Esophagus muscularis mucosa (tissue), 4 donors: ENCODE measurements around the gene SH2D3A. TPM values are rescaled to one million over a fixed set of nuclear protein-coding genes. Genes with fewer than 3 reads are reported as not detected.

Experiments used
- DNase-seq: peaks from one replicate; pipeline ENCODE4 v3.0.0-alpha.2; 2017; ENCODE audit errors: extremely low spot score
- H3K27ac ChIP-seq, 4 donors: fragments of 200-600 bp; sonication (generic); replicated peaks in 1 of 4; 1 replicate in 3 of 4; 2 replicates in 1 of 4; pipeline ENCODE4 v1.5.1; 2016 to 2019; ENCODE audit warnings: mild to moderate bottlenecking in 1 of 4
- H3K27me3 ChIP-seq, 4 donors: fragments of 200-600 bp; sonication (generic); one replicate each; pipeline versions ENCODE4 v1.5.1 to v1.6.0; 2016 to 2019
- H3K36me3 ChIP-seq, 4 donors: fragments of 200-600 bp; sonication (generic); one replicate each; pipeline ENCODE4 v1.5.1; 2016 to 2019
- H3K4me1 ChIP-seq, 4 donors: fragments of 200-600 bp; sonication (generic); one replicate each; pipeline ENCODE4 v1.5.1; 2016 to 2019
- H3K4me3 ChIP-seq, 4 donors: fragments of 200-600 bp; sonication (generic); 1 replicate in 2 of 4; 2 replicates in 2 of 4; pipeline ENCODE4 v1.5.1; 2016 to 2019; ENCODE audit warnings: mild to moderate bottlenecking in 4 of 4, moderate library complexity in 1 of 4
- H3K9me3 ChIP-seq, 4 donors: fragments of 200-600 bp; sonication (generic); 1 replicate in 3 of 4; 2 replicates in 1 of 4; pipeline ENCODE4 v1.5.1; 2016 to 2019
- CTCF ChIP-seq, 3 experiments: fragments of 200-600 bp in 2 of 3; fragments of 450-650 bp in 1 of 3; sonication (generic) in 2 of 3; IDR thresholded peaks; one replicate each; pipeline ENCODE4 v1.5.1; 2017 to 2019; ENCODE audit warnings: antibody characterized with exemption in 3 of 3, mild to moderate bottlenecking in 2 of 3, moderate library complexity in 1 of 3
- EP300 ChIP-seq: sonication (generic); formaldehyde crosslinking; IDR thresholded peaks from one replicate; pipeline ENCODE4 v1.6.1; 2017; ENCODE audit warnings: antibody characterized with exemption
- POLR2A ChIP-seq: fragments of 450-650 bp; IDR thresholded peaks from one replicate; pipeline ENCODE4 v1.6.1; 2017; ENCODE audit warnings: antibody characterized with exemption, moderate library complexity, mild to moderate bottlenecking, low read depth
- POLR2AphosphoS5 ChIP-seq, 2 donors: sonication (generic); formaldehyde crosslinking; IDR thresholded peaks; one replicate each; pipeline ENCODE4 v1.6.1; 2017; ENCODE audit warnings: antibody characterized with exemption in 2 of 2
- WGBS: methylation state at CpG from one replicate; pipeline ENCODE4 v1.1.5; 2018; 5-methylcytosine and 5-hydroxymethylcytosine counted together
- intact Hi-C: fragments of 100-400 bp; cut with DNase I; formaldehyde crosslinking; loops from one replicate; pipeline ENCODE4 v1.15.1; 2023
- total RNA-seq, 4 donors: library from RNA; depleted of rRNA; stranded (reverse); fragments of >200 nt; gene quantifications; one replicate each; pipeline versions ENCODE4 v1.1.0 to v1.2.1, GENCODE V29; 2016

Gene SH2D3A
- total RNA-seq, 4 donors from 2014 or later: 0.33 to 0.34 TPM; not detected in 2

- Histone ChIP-seq H3K4me1 (peaks cover 32 to 63% (median 44%) of the 10 kb centered on the region in 4 donors), H3K4me3 (peak overlapping the region; percentile 74 to 93 (median 84)), H3K9me3 (no peaks in the 10 kb centered on the region), H3K27me3 (no peaks in the 10 kb centered on the region), H3K27ac (peak overlapping the region; percentile 95 to 99 (median 97)), H3K36me3 (peaks cover 9 to 27% (median 22%) of the 10 kb centered on the region in 4 donors)
- intact Hi-C loops: loop anchor here (5.0 to 10.0 kb wide), 3 partner anchors 102 to 220 kb away; no protein-coding TSS in a partner anchor
- DNase-seq: no peak
- TF ChIP-seq POLR2A (no peak), CTCF (IDR thresholded peaks at IDR 0.05) (peak in 1 of 3 experiments; percentile 3)
- WGBS: 6% methylated on average over 3 of the region's 16 CpGs
Observed at GRCh38 chr19:6736917-6737283, 30.3 kb downstream of the SH2D3A start.

DNA sequence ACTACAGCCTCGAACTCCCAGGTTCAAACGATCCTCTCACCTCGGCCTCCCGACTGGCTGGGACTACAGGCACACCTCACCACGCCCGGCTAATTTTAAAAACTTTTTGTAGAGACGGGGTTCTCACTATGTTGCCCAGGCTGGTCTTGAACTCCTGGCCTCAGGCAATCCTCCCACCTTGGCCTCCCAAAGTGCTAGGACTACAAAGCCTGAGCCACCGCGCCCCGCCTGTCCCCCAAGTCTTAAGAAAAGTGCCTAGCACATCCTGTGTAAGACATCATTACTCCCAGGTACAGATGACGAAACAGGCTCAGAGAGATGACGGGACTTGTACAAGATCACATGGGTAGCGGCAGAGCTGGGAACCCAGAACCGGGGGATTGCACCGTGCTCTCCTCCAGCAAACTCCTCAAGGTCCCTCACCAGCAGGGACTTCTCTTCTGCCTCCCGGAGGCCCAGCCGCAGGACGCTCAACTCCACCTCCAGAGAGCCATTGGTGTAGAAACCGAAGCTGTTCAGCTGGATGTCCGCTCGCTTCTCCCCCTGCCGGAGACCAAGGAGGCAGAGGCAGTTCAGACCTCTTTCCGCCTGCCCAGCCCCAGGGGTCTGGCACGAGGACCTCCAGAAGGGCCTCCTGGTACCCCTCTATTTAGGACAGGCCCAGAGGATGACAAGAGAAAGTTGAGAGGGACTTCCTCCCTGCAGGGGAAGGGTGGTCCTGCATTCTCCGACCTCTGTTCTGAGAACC, 30.9 kb downstream of the SH2D3A start:
- Histone ChIP-seq H3K4me1 (peaks cover 29 to 57% (median 39%) of the 10 kb centered on the region in 4 donors), H3K9me3 (no peaks in the 10 kb centered on the region), H3K36me3 (peaks cover 14 to 32% (median 26%) of the 10 kb centered on the region in 4 donors), H3K27ac (peak overlapping the region; percentile 95 to 99 (median 97)), H3K4me3 (peak overlapping the region; percentile 74 to 93 (median 84)), H3K27me3 (no peaks in the 10 kb centered on the region)
- peak; percentile 94 for DNase-seq
- TF ChIP-seq POLR2AphosphoS5 (IDR thresholded peaks at IDR 0.05): peak; percentile 69 to 77
- peak; percentile 32 to 68 (median 61) for TF ChIP-seq CTCF (IDR thresholded peaks at IDR 0.05)
- no peak for TF ChIP-seq POLR2A
- no peak for TF ChIP-seq EP300
- intact Hi-C loops: loop anchor here (5.0 to 10.0 kb wide), 3 partner anchors 102 to 219 kb away; no protein-coding TSS in a partner anchor
- WGBS: 42% methylated on average over 14 of the region's 25 CpGs

- H3K4me1 ChIP-seq: peaks cover 29 to 50% (median 36%) of the 10 kb centered on the region in 4 donors
- no peaks in the 10 kb centered on the region for H3K27me3 ChIP-seq
- H3K27ac ChIP-seq: peak overlapping the region; percentile 95 to 99 (median 97)
- WGBS: 73% methylated on average over 15 of the region's 15 CpGs
- peak overlapping the region in 1 of 4 donors; percentile 93 for H3K4me3 ChIP-seq
- no peak for DNase-seq
- no peak for TF ChIP-seq POLR2AphosphoS5 (IDR thresholded peaks at IDR 0.05)
- no peak for TF ChIP-seq POLR2A
- TF ChIP-seq EP300: no peak
- no peak for TF ChIP-seq CTCF (IDR thresholded peaks at IDR 0.05)
- peaks cover 18 to 41% (median 35%) of the 10 kb centered on the region in 4 donors for H3K36me3 ChIP-seq
- intact Hi-C loops: loop anchor here (5.0 to 10.0 kb wide), 3 partner anchors 101 to 218 kb away; no protein-coding TSS in a partner anchor
- H3K9me3 ChIP-seq: no peaks in the 10 kb centered on the region
Observed at GRCh38 chr19:6735181-6735911, 31.9 kb downstream of the SH2D3A start.

- no peak for TF ChIP-seq CTCF (IDR thresholded peaks at IDR 0.05)
- TF ChIP-seq POLR2AphosphoS5 (IDR thresholded peaks at IDR 0.05): no peak
- no peak for TF ChIP-seq POLR2A
- TF ChIP-seq EP300: no peak
- no peak for DNase-seq
- Histone ChIP-seq H3K27ac (no peak overlapping the region), H3K9me3 (no peaks in the 10 kb centered on the region), H3K27me3 (no peaks in the 10 kb centered on the region), H3K4me3 (no peak overlapping the region), H3K36me3 (peaks cover 18 to 50% (median 39%) of the 10 kb centered on the region in 4 donors), H3K4me1 (peaks cover 28 to 47% (median 40%) of the 10 kb centered on the region in 4 donors)
- intact Hi-C loops: loop anchor here (10.0 kb wide), 1 partner anchor 99 kb away; no protein-coding TSS in a partner anchor
- 81% methylated on average over 18 of the region's 20 CpGs for WGBS
Observed at GRCh38 chr19:6734096-6734696, 33.0 kb downstream of the SH2D3A start.
